MM.1S (cell line): ENCODE data around the gene MYOF.
"Not testable (repeated sequence)": the region's sequence is repeated elsewhere in the genome, so short reads cannot be mapped to it uniquely, and the experiment has no call there.

Experiments
- DNase-seq: peaks from one replicate; pipeline ENCODE4 v3.0.0-alpha.2; 2015
- H2AFZ ChIP-seq: fragments of 300-600 bp; sonication (generic); 2 replicates; pipeline ENCODE4 v1.6.0; 2016; ENCODE audit warnings: antibody characterized with exemption, low read length
- H3F3A ChIP-seq: fragments of 300-600 bp; sonication (generic); 2 replicates; pipeline ENCODE4 v1.6.1; 2016; ENCODE audit warnings: mild to moderate bottlenecking, antibody characterized with exemption, low read length, moderate library complexity, mixed read lengths; ENCODE audit not compliant: insufficient read depth
- H3K27ac ChIP-seq: fragments of 300-600 bp; sonication (generic); 2 replicates; pipeline ENCODE4 v1.5.1; 2016; ENCODE audit warnings: mild to moderate bottlenecking, low read length
- H3K27me3 ChIP-seq: fragments of 300-600 bp; sonication (generic); replicated peaks from 2 replicates; pipeline ENCODE4 v1.6.0; 2016; ENCODE audit warnings: low read length; ENCODE audit not compliant: insufficient read depth
- H3K36me3 ChIP-seq: fragments of 300-600 bp; sonication (generic); replicated peaks from 2 replicates; pipeline ENCODE4 v1.6.1; 2016; ENCODE audit warnings: mild to moderate bottlenecking, low read length, mixed read lengths; ENCODE audit not compliant: insufficient read depth
- H3K4me1 ChIP-seq: fragments of 300-600 bp; sonication (generic); 2 replicates; pipeline ENCODE4 v1.6.1; 2016; ENCODE audit warnings: low read length, mixed read lengths
- H3K4me2 ChIP-seq: fragments of 300-600 bp; sonication (generic); 2 replicates; pipeline ENCODE4 v1.6.0; 2016; ENCODE audit warnings: low read depth, low read length
- H3K4me3 ChIP-seq: fragments of 300-600 bp; sonication (generic); 2 replicates; pipeline ENCODE4 v1.5.1; 2016; ENCODE audit warnings: low read length, mixed read lengths
- H3K79me2 ChIP-seq: fragments of 300-600 bp; sonication (generic); 2 replicates; pipeline ENCODE4 v1.6.1; 2016; ENCODE audit warnings: mixed run types, low read length, mixed read lengths
- H3K9ac ChIP-seq: fragments of 300-600 bp; sonication (generic); 2 replicates; pipeline ENCODE4 v1.6.1; 2016; ENCODE audit warnings: low read length, mixed read lengths
- H3K9me2 ChIP-seq: fragments of 300-600 bp; sonication (generic); replicated peaks from 2 replicates; pipeline ENCODE4 v1.6.1; 2016; ENCODE audit warnings: mild to moderate bottlenecking, low read length, mixed read lengths; ENCODE audit not compliant: insufficient read depth
- H3K9me3 ChIP-seq: fragments of 300-600 bp; sonication (generic); replicated peaks from 2 replicates; pipeline ENCODE4 v1.6.1; 2016; ENCODE audit warnings: mild to moderate bottlenecking, low read length, mixed read lengths; ENCODE audit not compliant: insufficient read depth
- H4K20me1 ChIP-seq: fragments of 300-600 bp; sonication (generic); 2 replicates; pipeline ENCODE4 v1.6.1; 2016; ENCODE audit warnings: mild to moderate bottlenecking, low read length, moderate library complexity, mixed read lengths; ENCODE audit not compliant: insufficient read depth
- EZH2 ChIP-seq: fragments of 300-600 bp; sonication (generic); optimal IDR thresholded peaks from 2 replicates; pipeline ENCODE3; 2017; ENCODE audit warnings: low read depth, mild to moderate bottlenecking, antibody characterized with exemption, low read length, mixed read lengths
- EZH2phosphoT487 ChIP-seq: fragments of 300-600 bp; sonication (generic); IDR thresholded peaks from 2 replicates; pipeline ENCODE4 v1.6.1; 2018; ENCODE audit warnings: antibody characterized with exemption, low read length
- TF ChIP-seq, protein P1 (sequence below): fragments of 300-600 bp; sonication (generic); IDR thresholded peaks from 2 replicates; pipeline ENCODE4 v1.5.1; 2016; ENCODE audit warnings: antibody characterized with exemption, low read length, mixed read lengths

Gene MYOF

DNA sequence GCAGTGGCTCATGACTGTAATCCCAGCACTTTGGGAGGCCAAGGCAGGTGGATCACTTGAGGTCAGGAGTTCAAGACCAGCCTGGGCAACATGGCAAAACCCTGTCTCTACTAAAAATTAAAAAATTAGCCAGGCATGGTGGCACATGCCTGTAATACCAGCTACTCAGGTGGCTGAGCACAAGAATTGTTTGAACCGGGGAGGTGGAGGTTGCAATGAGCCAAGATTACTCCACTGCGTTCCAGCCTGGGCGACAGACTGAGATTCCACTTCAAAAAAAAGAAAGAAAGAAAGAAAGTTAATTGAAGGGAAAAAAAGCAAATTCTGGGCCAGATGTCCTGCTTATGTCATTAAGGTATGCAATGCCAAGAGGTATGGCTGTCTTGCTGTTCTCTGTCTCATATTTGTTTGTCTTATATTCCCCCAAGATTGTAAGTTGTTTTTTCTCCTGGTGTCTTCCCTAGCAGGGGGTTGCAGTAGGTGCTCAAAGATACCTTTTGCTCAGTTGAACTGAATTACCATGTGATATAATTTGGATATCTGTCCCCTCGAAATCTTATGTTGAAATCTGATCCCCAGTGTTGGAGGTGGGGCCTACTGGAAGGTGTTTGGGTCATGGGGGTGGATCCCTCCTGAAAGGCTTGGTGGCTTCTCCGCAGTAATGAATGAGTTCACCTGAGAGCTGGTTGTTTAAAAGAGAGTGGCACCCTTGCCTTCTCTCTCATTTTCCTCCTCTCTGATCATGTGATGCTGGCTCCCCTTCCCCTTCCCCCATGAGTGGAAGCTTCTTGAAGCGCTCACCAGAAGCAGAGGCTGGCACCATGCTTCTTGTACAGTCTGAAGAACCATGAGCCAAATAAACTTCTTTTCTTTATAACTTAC is 60.9 kb downstream of the MYOF start:
- no peaks in the 10 kb centered on the region for H3K9me3 ChIP-seq
- no peaks in the 10 kb centered on the region for H3K36me3 ChIP-seq
- DNase-seq, result no peak
- H3K79me2 ChIP-seq, result no peaks in the 10 kb centered on the region
- H3K27me3 ChIP-seq, result no peaks in the 10 kb centered on the region
- TF ChIP-seq EZH2, result no peak
- TF ChIP-seq, protein P1, sequence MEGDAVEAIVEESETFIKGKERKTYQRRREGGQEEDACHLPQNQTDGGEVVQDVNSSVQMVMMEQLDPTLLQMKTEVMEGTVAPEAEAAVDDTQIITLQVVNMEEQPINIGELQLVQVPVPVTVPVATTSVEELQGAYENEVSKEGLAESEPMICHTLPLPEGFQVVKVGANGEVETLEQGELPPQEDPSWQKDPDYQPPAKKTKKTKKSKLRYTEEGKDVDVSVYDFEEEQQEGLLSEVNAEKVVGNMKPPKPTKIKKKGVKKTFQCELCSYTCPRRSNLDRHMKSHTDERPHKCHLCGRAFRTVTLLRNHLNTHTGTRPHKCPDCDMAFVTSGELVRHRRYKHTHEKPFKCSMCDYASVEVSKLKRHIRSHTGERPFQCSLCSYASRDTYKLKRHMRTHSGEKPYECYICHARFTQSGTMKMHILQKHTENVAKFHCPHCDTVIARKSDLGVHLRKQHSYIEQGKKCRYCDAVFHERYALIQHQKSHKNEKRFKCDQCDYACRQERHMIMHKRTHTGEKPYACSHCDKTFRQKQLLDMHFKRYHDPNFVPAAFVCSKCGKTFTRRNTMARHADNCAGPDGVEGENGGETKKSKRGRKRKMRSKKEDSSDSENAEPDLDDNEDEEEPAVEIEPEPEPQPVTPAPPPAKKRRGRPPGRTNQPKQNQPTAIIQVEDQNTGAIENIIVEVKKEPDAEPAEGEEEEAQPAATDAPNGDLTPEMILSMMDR, result no peak
- TF ChIP-seq EZH2phosphoT487, result no peak
- H3K4me1 ChIP-seq, result no peaks in the 10 kb centered on the region
- no peak overlapping the region for H3K9ac ChIP-seq
- no peak overlapping the region for H3K27ac ChIP-seq
- no peaks in the 10 kb centered on the region for H4K20me1 ChIP-seq
- H3K4me2 ChIP-seq, result no peak overlapping the region
- H3K9me2 ChIP-seq, result no peaks in the 10 kb centered on the region
- no peak overlapping the region for H2AFZ ChIP-seq
- no peaks in the 10 kb centered on the region for H3F3A ChIP-seq
- H3K4me3 ChIP-seq, result no peak overlapping the region

DNA sequence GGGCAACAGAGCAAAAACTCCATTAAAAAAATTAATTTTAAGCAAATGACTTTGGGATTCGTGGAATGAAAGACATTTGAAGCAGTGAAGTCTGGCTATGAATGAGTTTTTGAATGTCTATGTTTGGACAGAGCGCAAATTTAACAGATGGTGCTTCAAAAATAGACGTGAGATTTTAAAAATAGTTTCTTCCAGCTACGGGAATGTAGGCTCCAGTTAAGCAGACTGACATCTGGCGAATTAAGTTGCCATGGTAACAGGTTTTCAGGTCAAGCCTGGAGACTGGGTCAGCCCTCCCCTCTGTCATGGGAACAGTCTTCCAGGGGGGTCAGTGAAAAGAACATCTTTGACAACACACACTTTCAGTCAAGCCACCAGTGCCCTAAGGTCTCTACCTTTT is 62.0 kb downstream of the MYOF start:
- Histone ChIP-seq H3K4me3 (no peak overlapping the region), H3K9me3 (no peaks in the 10 kb centered on the region), H3K27me3 (no peaks in the 10 kb centered on the region), H3K27ac (no peak overlapping the region), H3K4me1 (no peaks in the 10 kb centered on the region), H3K9ac (no peak overlapping the region), H2AFZ (no peak overlapping the region), H3K4me2 (no peak overlapping the region), H4K20me1 (no peaks in the 10 kb centered on the region), H3F3A (no peaks in the 10 kb centered on the region), H3K9me2 (no peaks in the 10 kb centered on the region), H3K79me2 (no peaks in the 10 kb centered on the region), H3K36me3 (no peaks in the 10 kb centered on the region)
- DNase-seq, result no peak
- TF ChIP-seq, protein P1, result no peak
- no peak for TF ChIP-seq EZH2
- TF ChIP-seq EZH2phosphoT487, result no peak

DNA sequence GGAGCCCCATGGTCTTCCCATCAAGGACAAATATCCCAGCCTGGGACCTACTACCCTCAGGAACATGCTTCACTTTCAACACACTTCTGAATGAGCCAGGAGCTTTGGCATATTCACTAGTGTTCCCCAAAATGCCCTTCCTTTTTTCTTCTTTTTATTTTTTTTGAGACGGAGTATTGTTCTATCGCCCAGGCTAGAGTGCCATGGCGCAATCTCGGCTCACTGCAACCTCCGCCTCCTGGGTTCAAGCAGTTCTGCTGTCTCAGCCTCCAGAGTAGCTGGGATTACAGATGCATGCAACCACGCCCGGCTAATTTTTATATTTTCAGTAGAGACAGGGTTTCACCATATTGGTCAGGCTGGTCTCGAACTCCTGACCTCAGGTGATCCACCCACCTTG is 63.1 kb downstream of the MYOF start:
- not testable (repeated sequence) for H3K79me2 ChIP-seq, H2AFZ ChIP-seq, H4K20me1 ChIP-seq, H3K27me3 ChIP-seq, H3K9me3 ChIP-seq, DNase-seq, H3K9me2 ChIP-seq, H3K36me3 ChIP-seq, H3K4me3 ChIP-seq, H3K4me2 ChIP-seq, H3F3A ChIP-seq, H3K9ac ChIP-seq, H3K4me1 ChIP-seq, H3K27ac ChIP-seq

DNA sequence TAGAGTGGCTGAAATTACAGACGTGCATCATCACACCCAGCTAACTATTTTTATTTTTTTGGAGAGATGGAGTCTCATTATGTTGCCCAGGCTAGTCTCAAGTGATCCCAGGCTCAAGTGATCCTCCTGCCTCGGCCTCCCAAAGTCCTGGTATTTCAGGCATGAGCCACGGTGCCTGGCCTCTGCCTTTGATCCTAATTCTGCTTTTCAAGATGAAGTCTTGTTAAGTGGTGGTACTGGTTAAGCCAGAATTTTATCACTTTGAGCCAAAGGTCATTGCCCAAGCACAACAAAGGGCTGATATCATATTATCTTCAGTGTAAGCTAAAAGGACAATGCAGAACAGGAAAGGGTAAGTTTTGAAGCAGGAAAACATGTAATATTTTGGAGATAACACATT is 64.2 kb downstream of the MYOF start:
- Histone ChIP-seq H3K27ac (no peak overlapping the region), H3K4me1 (no peaks in the 10 kb centered on the region), H3K27me3 (no peaks in the 10 kb centered on the region), H3K79me2 (no peaks in the 10 kb centered on the region), H3K36me3 (no peaks in the 10 kb centered on the region), H3F3A (no peaks in the 10 kb centered on the region), H3K4me3 (no peak overlapping the region), H3K9me3 (no peaks in the 10 kb centered on the region), H3K9ac (no peak overlapping the region), H3K4me2 (no peak overlapping the region), H4K20me1 (no peaks in the 10 kb centered on the region), H2AFZ (no peak overlapping the region), H3K9me2 (no peaks in the 10 kb centered on the region)
- no peak for DNase-seq
- TF ChIP-seq, protein P1, result no peak
- TF ChIP-seq EZH2, result no peak
- no peak for TF ChIP-seq EZH2phosphoT487
